Measurements from ENCODE around the gene CNTN6. TPM values are rescaled to one million over a fixed set of nuclear protein-coding genes. Genes with fewer than 3 reads are reported as not detected.

CNTN6 gene
- total and polyA plus RNA-seq, 4 donors = 9.6 to 37.1 (median 17.5) TPM

- H3K4me1 ChIP-seq (ENCODE audit: control insufficient read depth, insufficient read depth, low read length) = no peaks in the 10 kb centered on the region
- H3K9me3 ChIP-seq (ENCODE audit: control insufficient read depth, insufficient read depth, low read length) = no peaks in the 10 kb centered on the region
- H3K4me3 ChIP-seq (ENCODE audit: low read depth, low read length) = no peak overlapping the region
- H3K27ac ChIP-seq (ENCODE audit: low read depth, low read length) = no peak overlapping the region
- no peaks in the 10 kb centered on the region for H3K36me3 ChIP-seq (ENCODE audit: control insufficient read depth, insufficient read depth, low read length)
- DNase-seq (ENCODE audit: low read depth in 4 of 6, low spot score in 6 of 6) = no peak
- WGBS (ENCODE audit: insufficient coverage) = no CpG with 5 or more reads among the region's 2 CpGs
- no peaks in the 10 kb centered on the region for H3K27me3 ChIP-seq (ENCODE audit: control insufficient read depth, insufficient read depth, low read length)
These were observed 104.2 kb downstream of the CNTN6 start for GRCh38 chr3:1197051-1197450.

- Histone ChIP-seq H3K36me3 (ENCODE audit: control insufficient read depth, insufficient read depth, low read length) (no peaks in the 10 kb centered on the region), H3K9me3 (ENCODE audit: control insufficient read depth, insufficient read depth, low read length) (no peaks in the 10 kb centered on the region), H3K27me3 (ENCODE audit: control insufficient read depth, insufficient read depth, low read length) (no peaks in the 10 kb centered on the region), H3K27ac (ENCODE audit: low read depth, low read length) (no peak overlapping the region), H3K4me1 (ENCODE audit: control insufficient read depth, insufficient read depth, low read length) (no peaks in the 10 kb centered on the region), H3K4me3 (ENCODE audit: low read depth, low read length) (no peak overlapping the region)
- WGBS (ENCODE audit: insufficient coverage) = 100% methylated on average over 1 of the region's 1 CpG
- DNase-seq (ENCODE audit: low read depth in 4 of 6, low spot score in 6 of 6) = no peak
These were observed 107.5 kb downstream of the CNTN6 start for GRCh38 chr3:1200371-1200770.

GRCh38 chr3:1207904-1208303, 115.1 kb downstream of the CNTN6 start:
- WGBS (ENCODE audit: insufficient coverage) = 83% methylated on average over 2 of the region's 2 CpGs

GRCh38 chr3:1214933-1215332, 122.1 kb downstream of the CNTN6 start:
- Histone ChIP-seq H3K4me3 (ENCODE audit: low read depth, low read length) (no peak overlapping the region), H3K4me1 (ENCODE audit: control insufficient read depth, insufficient read depth, low read length) (no peaks in the 10 kb centered on the region), H3K27ac (ENCODE audit: low read depth, low read length) (no peak overlapping the region), H3K36me3 (ENCODE audit: control insufficient read depth, insufficient read depth, low read length) (no peaks in the 10 kb centered on the region), H3K9me3 (ENCODE audit: control insufficient read depth, insufficient read depth, low read length) (no peaks in the 10 kb centered on the region), H3K27me3 (ENCODE audit: control insufficient read depth, insufficient read depth, low read length) (no peaks in the 10 kb centered on the region)
- no peak for DNase-seq (ENCODE audit: low read depth in 4 of 6, low spot score in 6 of 6)
- WGBS (ENCODE audit: insufficient coverage) = 86% methylated on average over 1 of the region's 3 CpGs

More at GRCh38 chr3:1207904-1208303, 115.1 kb downstream of the CNTN6 start:
- no peak for DNase-seq (ENCODE audit: low read depth in 4 of 6, low spot score in 6 of 6)
- Histone ChIP-seq H3K9me3 (ENCODE audit: control insufficient read depth, insufficient read depth, low read length) (no peaks in the 10 kb centered on the region), H3K27ac (ENCODE audit: low read depth, low read length) (no peak overlapping the region), H3K4me3 (ENCODE audit: low read depth, low read length) (no peak overlapping the region), H3K4me1 (ENCODE audit: control insufficient read depth, insufficient read depth, low read length) (no peaks in the 10 kb centered on the region), H3K36me3 (ENCODE audit: control insufficient read depth, insufficient read depth, low read length) (no peaks in the 10 kb centered on the region), H3K27me3 (ENCODE audit: control insufficient read depth, insufficient read depth, low read length) (no peaks in the 10 kb centered on the region)

- Histone ChIP-seq H3K4me1 (ENCODE audit: control insufficient read depth, insufficient read depth, low read length) (no peaks in the 10 kb centered on the region), H3K4me3 (ENCODE audit: low read depth, low read length) (no peak overlapping the region), H3K9me3 (ENCODE audit: control insufficient read depth, insufficient read depth, low read length) (no peaks in the 10 kb centered on the region), H3K27ac (ENCODE audit: low read depth, low read length) (no peak overlapping the region), H3K27me3 (ENCODE audit: control insufficient read depth, insufficient read depth, low read length) (no peaks in the 10 kb centered on the region), H3K36me3 (ENCODE audit: control insufficient read depth, insufficient read depth, low read length) (no peaks in the 10 kb centered on the region)
- no CpG with 5 or more reads among the region's 1 CpG for WGBS (ENCODE audit: insufficient coverage)
- no peak for DNase-seq (ENCODE audit: low read depth in 4 of 6, low spot score in 6 of 6)
These were observed 124.0 kb downstream of the CNTN6 start for GRCh38 chr3:1216856-1217255.

GRCh38 chr3:1227111-1227510, 134.3 kb downstream of the CNTN6 start:
- no peaks in the 10 kb centered on the region for H3K4me1 ChIP-seq (ENCODE audit: control insufficient read depth, insufficient read depth, low read length)
- H3K36me3 ChIP-seq (ENCODE audit: control insufficient read depth, insufficient read depth, low read length) = no peaks in the 10 kb centered on the region
- no peak for DNase-seq (ENCODE audit: low read depth in 4 of 6, low spot score in 6 of 6)
- no peaks in the 10 kb centered on the region for H3K27me3 ChIP-seq (ENCODE audit: control insufficient read depth, insufficient read depth, low read length)
- H3K9me3 ChIP-seq (ENCODE audit: control insufficient read depth, insufficient read depth, low read length) = no peaks in the 10 kb centered on the region
- H3K4me3 ChIP-seq (ENCODE audit: low read depth, low read length) = no peak overlapping the region
- no CpG with 5 or more reads among the region's 3 CpGs for WGBS (ENCODE audit: insufficient coverage)
- H3K27ac ChIP-seq (ENCODE audit: low read depth, low read length) = no peak overlapping the region

GRCh38 chr3:1228289-1228688, 135.5 kb downstream of the CNTN6 start:
- 100% methylated on average over 1 of the region's 4 CpGs for WGBS (ENCODE audit: insufficient coverage)
- DNase-seq (ENCODE audit: low read depth in 4 of 6, low spot score in 6 of 6) = peak in 1 of 6 donors; percentile 65
- Histone ChIP-seq H3K9me3 (ENCODE audit: control insufficient read depth, insufficient read depth, low read length) (no peaks in the 10 kb centered on the region), H3K36me3 (ENCODE audit: control insufficient read depth, insufficient read depth, low read length) (no peaks in the 10 kb centered on the region), H3K27me3 (ENCODE audit: control insufficient read depth, insufficient read depth, low read length) (no peaks in the 10 kb centered on the region), H3K27ac (ENCODE audit: low read depth, low read length) (no peak overlapping the region), H3K4me1 (ENCODE audit: control insufficient read depth, insufficient read depth, low read length) (no peaks in the 10 kb centered on the region), H3K4me3 (ENCODE audit: low read depth, low read length) (no peak overlapping the region)

GRCh38 chr3:1230920-1231319, 138.1 kb downstream of the CNTN6 start:
- DNase-seq (ENCODE audit: low read depth in 4 of 6, low spot score in 6 of 6) = no peak
- 96% methylated on average over 4 of the region's 4 CpGs for WGBS (ENCODE audit: insufficient coverage)
- Histone ChIP-seq H3K36me3 (ENCODE audit: control insufficient read depth, insufficient read depth, low read length) (no peaks in the 10 kb centered on the region), H3K4me3 (ENCODE audit: low read depth, low read length) (no peak overlapping the region), H3K4me1 (ENCODE audit: control insufficient read depth, insufficient read depth, low read length) (no peaks in the 10 kb centered on the region), H3K27ac (ENCODE audit: low read depth, low read length) (no peak overlapping the region), H3K9me3 (ENCODE audit: control insufficient read depth, insufficient read depth, low read length) (no peaks in the 10 kb centered on the region), H3K27me3 (ENCODE audit: control insufficient read depth, insufficient read depth, low read length) (no peaks in the 10 kb centered on the region)

GRCh38 chr3:1232276-1232675, 139.5 kb downstream of the CNTN6 start:
- H3K4me3 ChIP-seq (ENCODE audit: low read depth, low read length) = no peak overlapping the region
- no peaks in the 10 kb centered on the region for H3K9me3 ChIP-seq (ENCODE audit: control insufficient read depth, insufficient read depth, low read length)
- H3K27me3 ChIP-seq (ENCODE audit: control insufficient read depth, insufficient read depth, low read length) = no peaks in the 10 kb centered on the region
- DNase-seq (ENCODE audit: low read depth in 4 of 6, low spot score in 6 of 6) = no peak
- no CpG with 5 or more reads among the region's 3 CpGs for WGBS (ENCODE audit: insufficient coverage)
- no peaks in the 10 kb centered on the region for H3K36me3 ChIP-seq (ENCODE audit: control insufficient read depth, insufficient read depth, low read length)
- no peaks in the 10 kb centered on the region for H3K4me1 ChIP-seq (ENCODE audit: control insufficient read depth, insufficient read depth, low read length)
- H3K27ac ChIP-seq (ENCODE audit: low read depth, low read length) = no peak overlapping the region

GRCh38 chr3:1235526-1236120, 142.8 kb downstream of the CNTN6 start:
- Histone ChIP-seq H3K9me3 (ENCODE audit: control insufficient read depth, insufficient read depth, low read length) (no peaks in the 10 kb centered on the region), H3K27me3 (ENCODE audit: control insufficient read depth, insufficient read depth, low read length) (no peaks in the 10 kb centered on the region), H3K27ac (ENCODE audit: low read depth, low read length) (no peak overlapping the region), H3K4me1 (ENCODE audit: control insufficient read depth, insufficient read depth, low read length) (no peaks in the 10 kb centered on the region), H3K36me3 (ENCODE audit: control insufficient read depth, insufficient read depth, low read length) (no peaks in the 10 kb centered on the region), H3K4me3 (ENCODE audit: low read depth, low read length) (no peak overlapping the region)
- WGBS (ENCODE audit: insufficient coverage) = 92% methylated on average over 6 of the region's 8 CpGs
- no peak for DNase-seq (ENCODE audit: low read depth in 4 of 6, low spot score in 6 of 6)
